ENCODE data around the gene GLRX5. TPM values are rescaled to one million over a fixed set of nuclear protein-coding genes. Genes with fewer than 3 reads are reported as not detected.
A peak's percentile ranks its signal among the peaks of the same experiment; 100 is the strongest.

Gene GLRX5
- total RNA-seq, 1 experiment from 2014 or later = 58.0 TPM

DNA sequence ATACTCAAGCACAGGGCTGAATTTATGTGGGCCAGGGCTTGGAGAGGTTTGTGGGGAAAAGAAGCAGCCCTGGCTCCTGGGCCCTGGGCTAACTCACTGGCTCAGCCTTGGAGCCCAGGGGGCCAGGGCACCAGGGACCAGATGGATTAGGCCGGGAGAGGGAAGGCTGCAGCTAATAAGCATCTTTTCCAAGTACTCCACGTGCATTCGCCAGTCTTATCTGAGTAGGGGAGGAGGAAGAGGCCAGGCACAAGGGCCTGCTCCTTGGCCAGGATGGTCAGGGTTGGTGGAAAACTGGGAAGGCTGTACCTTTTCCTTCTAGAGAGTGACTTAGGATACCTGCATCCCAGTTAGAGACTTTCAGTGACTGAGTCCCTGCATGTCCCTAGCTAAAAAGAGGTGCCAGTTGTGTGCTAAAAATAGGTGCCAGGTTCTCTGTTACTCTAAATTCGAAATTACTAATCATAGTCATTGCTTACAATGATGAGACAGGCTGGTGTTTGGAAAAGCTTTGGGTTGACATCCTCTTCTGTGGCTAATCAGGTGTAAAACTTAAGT is 1.3 kb downstream of the GLRX5 start:
- TF ChIP-seq, protein P1, sequence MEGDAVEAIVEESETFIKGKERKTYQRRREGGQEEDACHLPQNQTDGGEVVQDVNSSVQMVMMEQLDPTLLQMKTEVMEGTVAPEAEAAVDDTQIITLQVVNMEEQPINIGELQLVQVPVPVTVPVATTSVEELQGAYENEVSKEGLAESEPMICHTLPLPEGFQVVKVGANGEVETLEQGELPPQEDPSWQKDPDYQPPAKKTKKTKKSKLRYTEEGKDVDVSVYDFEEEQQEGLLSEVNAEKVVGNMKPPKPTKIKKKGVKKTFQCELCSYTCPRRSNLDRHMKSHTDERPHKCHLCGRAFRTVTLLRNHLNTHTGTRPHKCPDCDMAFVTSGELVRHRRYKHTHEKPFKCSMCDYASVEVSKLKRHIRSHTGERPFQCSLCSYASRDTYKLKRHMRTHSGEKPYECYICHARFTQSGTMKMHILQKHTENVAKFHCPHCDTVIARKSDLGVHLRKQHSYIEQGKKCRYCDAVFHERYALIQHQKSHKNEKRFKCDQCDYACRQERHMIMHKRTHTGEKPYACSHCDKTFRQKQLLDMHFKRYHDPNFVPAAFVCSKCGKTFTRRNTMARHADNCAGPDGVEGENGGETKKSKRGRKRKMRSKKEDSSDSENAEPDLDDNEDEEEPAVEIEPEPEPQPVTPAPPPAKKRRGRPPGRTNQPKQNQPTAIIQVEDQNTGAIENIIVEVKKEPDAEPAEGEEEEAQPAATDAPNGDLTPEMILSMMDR (IDR thresholded peaks at IDR 0.05; ENCODE audit: unreplicated experiment) = no peak
- peak overlapping the region; percentile 82 for H3K4me3 Mint-ChIP-seq (ENCODE audit: low read depth, unreplicated experiment)
- no peaks in the 10 kb centered on the region for H3K27me3 Mint-ChIP-seq (ENCODE audit: unreplicated experiment)
- CTCF ChIA-PET = no interaction called here
- DNase-seq = no peak
- H3K27ac Mint-ChIP-seq (ENCODE audit: unreplicated experiment) = peak overlapping the region; percentile 73
- BruUV-seq (replicated peaks) = no TSS peak
- intact Hi-C loops (cut with micrococcal nuclease; ENCODE audit: unreplicated experiment) = loop anchor here (10.0 kb wide), 1 partner anchor 381 kb away; the partner anchor contains the start of gene DICER1
- H3K9me3 Mint-ChIP-seq (ENCODE audit: low read depth, unreplicated experiment) = no peaks in the 10 kb centered on the region
- peaks cover 39% of the 10 kb centered on the region for H3K4me1 Mint-ChIP-seq (ENCODE audit: low read depth, unreplicated experiment)
- H3K36me3 Mint-ChIP-seq (ENCODE audit: insufficient read depth, unreplicated experiment) = peaks cover 50% of the 10 kb centered on the region

DNA sequence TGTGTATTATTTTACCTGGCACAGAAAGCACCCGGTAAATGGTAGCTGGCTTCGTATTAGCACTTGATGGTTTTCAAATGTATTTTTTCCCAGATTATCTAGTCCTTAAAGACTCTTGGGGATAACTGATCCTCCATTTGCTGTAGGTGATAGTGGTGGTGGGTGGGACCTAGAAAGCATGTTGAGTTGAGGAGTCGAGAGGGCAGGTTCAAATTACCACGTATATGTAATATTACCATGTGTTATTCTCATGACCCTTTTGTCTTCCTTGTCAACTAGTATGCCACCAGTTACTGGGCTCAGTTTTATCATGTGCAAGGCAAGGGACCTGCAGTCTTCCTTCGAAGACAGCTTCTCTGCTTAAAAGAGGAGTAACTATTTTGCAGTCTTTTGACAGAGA is 1.8 kb downstream of the GLRX5 start:
- DNase-seq = no peak
- Mint-ChIP-seq H3K4me1 (ENCODE audit: low read depth, unreplicated experiment) (peaks cover 34% of the 10 kb centered on the region), H3K9me3 (ENCODE audit: low read depth, unreplicated experiment) (no peaks in the 10 kb centered on the region), H3K27ac (ENCODE audit: unreplicated experiment) (no peak overlapping the region), H3K36me3 (ENCODE audit: insufficient read depth, unreplicated experiment) (peaks cover 44% of the 10 kb centered on the region), H3K27me3 (ENCODE audit: unreplicated experiment) (no peaks in the 10 kb centered on the region), H3K4me3 (ENCODE audit: low read depth, unreplicated experiment) (peak overlapping the region; percentile 82)
- CTCF ChIA-PET = no interaction called here
- BruUV-seq (replicated peaks) = no TSS peak
- intact Hi-C loops (cut with micrococcal nuclease; ENCODE audit: unreplicated experiment) = loop anchor here (10.0 kb wide), 1 partner anchor 382 kb away; the partner anchor contains the start of gene DICER1
- TF ChIP-seq, protein P1 (IDR thresholded peaks at IDR 0.05; ENCODE audit: unreplicated experiment) = no peak

DNA sequence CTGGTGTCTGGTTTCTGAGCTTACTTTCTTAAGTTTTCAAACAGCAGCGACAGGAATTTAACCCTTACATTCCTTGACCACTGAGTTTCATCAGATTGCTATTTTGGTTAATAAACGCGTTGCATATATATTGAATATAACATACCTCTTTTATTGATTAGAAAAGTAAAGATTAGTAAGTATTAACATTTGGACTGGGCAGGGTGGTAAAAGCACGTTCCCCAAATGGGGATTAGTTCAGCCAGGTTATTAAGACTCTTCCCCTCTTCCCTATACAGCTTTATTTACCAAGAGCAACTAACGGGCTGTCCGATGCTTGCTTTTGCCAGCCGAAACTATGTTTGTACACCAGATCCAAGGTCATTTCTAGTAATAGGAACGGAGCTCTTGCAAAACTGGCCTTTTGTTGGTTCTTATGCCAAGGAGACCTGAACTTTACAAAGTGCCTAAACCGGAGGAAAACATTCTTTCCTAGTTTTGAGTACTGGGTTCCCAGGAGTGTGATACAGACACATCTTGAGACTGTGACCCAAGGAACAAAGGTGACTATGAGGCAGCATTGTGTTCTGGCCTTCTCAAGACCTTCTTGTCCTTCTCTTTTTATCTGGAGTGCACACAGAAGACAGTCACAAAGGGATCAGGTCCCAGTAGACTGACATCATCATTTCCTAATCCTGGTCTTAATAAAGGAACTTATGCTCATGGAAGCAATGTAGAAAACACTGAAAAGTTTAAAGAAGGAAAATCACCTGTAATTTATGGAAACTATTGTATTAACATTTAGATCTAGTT is 2.6 kb downstream of the GLRX5 start:
- peaks cover 39% of the 10 kb centered on the region for H3K36me3 Mint-ChIP-seq (ENCODE audit: insufficient read depth, unreplicated experiment)
- peaks cover 26% of the 10 kb centered on the region for H3K4me1 Mint-ChIP-seq (ENCODE audit: low read depth, unreplicated experiment)
- intact Hi-C loops (cut with micrococcal nuclease; ENCODE audit: unreplicated experiment) = loop anchor here (10.0 kb wide), 1 partner anchor 383 kb away; the partner anchor contains the start of gene DICER1
- no peaks in the 10 kb centered on the region for H3K27me3 Mint-ChIP-seq (ENCODE audit: unreplicated experiment)
- TF ChIP-seq, protein P1 (IDR thresholded peaks at IDR 0.05; ENCODE audit: unreplicated experiment) = no peak
- H3K4me3 Mint-ChIP-seq (ENCODE audit: low read depth, unreplicated experiment) = peak overlapping the region; percentile 82
- DNase-seq = no peak
- H3K9me3 Mint-ChIP-seq (ENCODE audit: low read depth, unreplicated experiment) = no peaks in the 10 kb centered on the region
- H3K27ac Mint-ChIP-seq (ENCODE audit: unreplicated experiment) = no peak overlapping the region
- CTCF ChIA-PET = interaction anchor here (0.9 kb wide), 1 partner anchor 11 kb away, joined by 3 read pairs; no protein-coding TSS in a partner anchor
- TSS peak; percentile 42 for BruUV-seq (replicated peaks)

DNA sequence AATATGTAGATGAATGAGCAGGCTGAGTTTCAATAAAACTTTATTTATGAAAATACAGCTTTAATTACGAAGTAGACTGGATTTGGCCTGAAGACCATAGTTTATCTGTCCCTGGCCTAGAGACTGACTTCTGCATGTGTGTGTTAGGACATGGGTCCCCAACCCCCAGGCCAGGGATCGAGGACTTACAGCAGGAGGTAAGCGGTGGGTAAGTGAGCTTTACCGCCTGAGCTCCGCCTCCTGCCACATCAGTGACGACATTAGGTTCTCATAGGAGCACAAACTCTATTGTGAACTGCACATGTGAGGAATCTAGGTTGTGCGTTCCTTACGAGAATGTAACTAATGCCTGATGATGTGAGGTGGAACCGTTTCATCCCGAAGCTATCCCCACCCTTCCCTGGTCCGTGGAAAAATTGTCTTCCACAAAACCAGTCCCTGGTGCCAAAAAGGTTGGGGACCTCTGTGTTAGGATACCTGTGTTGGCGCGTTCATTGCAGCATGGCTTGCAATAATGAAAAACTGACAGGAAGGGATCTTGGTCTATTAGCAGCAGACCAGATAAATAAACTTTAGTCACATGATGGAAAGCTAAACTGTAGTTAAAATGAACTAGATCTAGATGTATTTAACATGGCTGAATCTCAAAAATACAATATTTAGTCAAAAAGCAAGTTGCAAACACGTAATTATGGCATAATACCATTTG is 4.1 kb downstream of the GLRX5 start:
- Mint-ChIP-seq H3K4me3 (ENCODE audit: low read depth, unreplicated experiment) (no peak overlapping the region), H3K36me3 (ENCODE audit: insufficient read depth, unreplicated experiment) (peaks cover 24% of the 10 kb centered on the region), H3K27ac (ENCODE audit: unreplicated experiment) (no peak overlapping the region), H3K9me3 (ENCODE audit: low read depth, unreplicated experiment) (no peaks in the 10 kb centered on the region), H3K4me1 (ENCODE audit: low read depth, unreplicated experiment) (peaks cover 21% of the 10 kb centered on the region), H3K27me3 (ENCODE audit: unreplicated experiment) (no peaks in the 10 kb centered on the region)
- CTCF ChIA-PET = no interaction called here
- TF ChIP-seq, protein P1 (IDR thresholded peaks at IDR 0.05; ENCODE audit: unreplicated experiment) = no peak
- BruUV-seq (replicated peaks) = no TSS peak
- no peak for DNase-seq
- intact Hi-C loops (cut with micrococcal nuclease; ENCODE audit: unreplicated experiment) = loop anchor here (10.0 kb wide), 1 partner anchor 384 kb away; the partner anchor contains the start of gene DICER1

Measured in Calu3 (cell line).